Testis (tissue), 3 donors: ENCODE measurements around the gene BCL2L15. TPM values are rescaled to one million over a fixed set of nuclear protein-coding genes. Genes with fewer than 3 reads are reported as not detected.

Experiments
- DNase-seq: peaks from one replicate; pipeline ENCODE4 v3.0.0-alpha.2; 2019
- H3K27ac ChIP-seq, 2 donors: fragments of 200-600 bp; sonication (generic); one replicate each; pipeline ENCODE4 v1.5.1; 2019
- H3K27me3 ChIP-seq: fragments of 200-600 bp; sonication (generic); one replicate; pipeline ENCODE4 v1.5.1; 2019
- H3K36me3 ChIP-seq: fragments of 200-600 bp; sonication (generic); one replicate; pipeline ENCODE4 v1.5.1; 2017; ENCODE audit warnings: low read depth; ENCODE audit errors: missing control alignments
- H3K4me1 ChIP-seq: fragments of 200-600 bp; sonication (generic); one replicate; pipeline ENCODE4 v1.5.1; 2019
- H3K4me3 ChIP-seq, 2 donors: fragments of 200-600 bp; sonication (generic); one replicate each; pipeline ENCODE4 v1.5.1; 2017 to 2019
- H3K9me3 ChIP-seq: fragments of 200-600 bp; sonication (generic); one replicate; pipeline ENCODE4 v1.5.1; 2017
- CTCF ChIP-seq, 3 experiments: fragments of 450-650 bp in 2 of 3; fragments of 200-600 bp in 1 of 3; sonication (generic) in 1 of 3; IDR thresholded peaks; one replicate each; pipeline ENCODE4 v1.5.1; 2016 to 2019; ENCODE audit warnings: antibody characterized with exemption in 3 of 3, mild to moderate bottlenecking in 2 of 3, moderate library complexity in 1 of 3
- POLR2A ChIP-seq: fragments of 450-650 bp; IDR thresholded peaks from one replicate; pipeline ENCODE4 v1.6.1; 2017; ENCODE audit warnings: antibody characterized with exemption, mild to moderate bottlenecking, moderate library complexity
- WGBS, 2 donors: methylation state at CpG; one replicate each; pipeline ENCODE4 v1.1.5; 2018; 5-methylcytosine and 5-hydroxymethylcytosine counted together
- intact Hi-C: fragments of 100-400 bp; cut with DNase I; formaldehyde crosslinking; loops from one replicate; pipeline ENCODE4 v1.15.1; 2023; ENCODE audit warnings: low total_unique reads
- polyA plus RNA-seq: library from polyadenylated mRNA; stranded (reverse); fragments of 350-450 nt; fragmentation: Illumina TruSeq; extraction: RNeasy Lipid Tissue Mini Kit (QIAGEN cat#74804); gene quantifications from one replicate; pipeline ENCODE4 v1.2.3, GENCODE V29; 2014; ENCODE audit warnings: low read depth, low replicate concordance; ENCODE audit not compliant: insufficient read depth
- total RNA-seq, 2 donors: library from RNA; depleted of rRNA; stranded (reverse); fragments of >200 nt; gene quantifications; one replicate each; pipeline ENCODE4 v1.2.3, GENCODE V29; 2016

BCL2L15 gene
- total and polyA plus RNA-seq, 3 donors from 2014 or later = 0.68 to 2.3 (median 0.87) TPM

- no peak for DNase-seq
- intact Hi-C loops = no loop called here
- Histone ChIP-seq H3K4me1 (no peaks in the 10 kb centered on the region), H3K9me3 (no peaks in the 10 kb centered on the region), H3K27me3 (no peaks in the 10 kb centered on the region), H3K36me3 (no peaks in the 10 kb centered on the region), H3K27ac (no peak overlapping the region), H3K4me3 (no peak overlapping the region)
- whole genome bisulfite sequencing, 2 donors = 90 to 94% methylated on average over 11 of the region's 11 CpGs
- TF ChIP-seq POLR2A = no peak
- no peak for TF ChIP-seq CTCF (IDR thresholded peaks at IDR 0.05)
Observed at GRCh38 chr1:113891631-113892220, 4.3 kb upstream of the BCL2L15 start.

- intact Hi-C loops = no loop called here
Observed at GRCh38 chr1:113890816-113891215, 3.4 kb upstream of the BCL2L15 start.

GRCh38 chr1:113886417-113887401, 672 bp downstream of the BCL2L15 start:
- DNase-seq = no peak
- Histone ChIP-seq H3K4me1 (no peaks in the 10 kb centered on the region), H3K27ac (no peak overlapping the region), H3K9me3 (no peaks in the 10 kb centered on the region), H3K27me3 (no peaks in the 10 kb centered on the region), H3K4me3 (no peak overlapping the region), H3K36me3 (no peaks in the 10 kb centered on the region)
- TF ChIP-seq POLR2A (no peak), CTCF (IDR thresholded peaks at IDR 0.05) (no peak)
- WGBS, 2 donors = 87 to 90% methylated on average over 17 of the region's 17 CpGs
- intact Hi-C loops = no loop called here

More at GRCh38 chr1:113890816-113891215, 3.4 kb upstream of the BCL2L15 start:
- no peak overlapping the region for H3K27ac ChIP-seq
- H3K4me1 ChIP-seq = no peaks in the 10 kb centered on the region
- WGBS, 2 donors = 50 to 70% methylated on average over 2 of the region's 2 CpGs
- DNase-seq = no peak
- no peaks in the 10 kb centered on the region for H3K36me3 ChIP-seq
- H3K9me3 ChIP-seq = no peaks in the 10 kb centered on the region
- H3K27me3 ChIP-seq = no peaks in the 10 kb centered on the region
- TF ChIP-seq POLR2A (no peak), CTCF (IDR thresholded peaks at IDR 0.05) (no peak)
- no peak overlapping the region for H3K4me3 ChIP-seq

GRCh38 chr1:113881661-113882060, 5.7 kb downstream of the BCL2L15 start:
- H3K9me3 ChIP-seq = no peaks in the 10 kb centered on the region
- H3K36me3 ChIP-seq = no peaks in the 10 kb centered on the region
- intact Hi-C loops = no loop called here
- 92 to 100% methylated on average over 2 of the region's 2 CpGs for WGBS, 2 donors
- no peak for DNase-seq
- H3K4me1 ChIP-seq = no peaks in the 10 kb centered on the region
- no peak overlapping the region for H3K27ac ChIP-seq
- H3K4me3 ChIP-seq = no peak overlapping the region
- H3K27me3 ChIP-seq = no peaks in the 10 kb centered on the region
- TF ChIP-seq POLR2A = no peak
- TF ChIP-seq CTCF (IDR thresholded peaks at IDR 0.05) = no peak
